Muscle layer of duodenum (tissue), 2 donors: ENCODE measurements around the gene WIZ.
"Not testable (repeated sequence)": the region's sequence is repeated elsewhere in the genome, so short reads cannot be mapped to it uniquely, and the experiment has no call there.

Experiments
- H3K27ac ChIP-seq: one replicate; pipeline ENCODE4 v1.7.0; 2013; ENCODE audit warnings: mild to moderate bottlenecking, low read length
- H3K27me3 ChIP-seq: one replicate; pipeline ENCODE4 v1.7.0; 2013; ENCODE audit warnings: low read depth, mild to moderate bottlenecking, control low read depth, low read length
- H3K36me3 ChIP-seq, 2 donors: one replicate each; pipeline ENCODE4 v1.7.0; 2013; ENCODE audit warnings: low read length in 2 of 2, control low read depth in 1 of 2, mild to moderate bottlenecking in 1 of 2; ENCODE audit not compliant: insufficient read depth in 2 of 2, control insufficient read depth in 1 of 2
- H3K4me1 ChIP-seq, 2 donors: one replicate each; pipeline ENCODE4 v1.7.0; 2013; ENCODE audit warnings: low read length in 2 of 2, mild to moderate bottlenecking in 2 of 2, control low read depth in 1 of 2, moderate library complexity in 1 of 2; ENCODE audit not compliant: insufficient read depth in 2 of 2, control insufficient read depth in 1 of 2
- H3K4me3 ChIP-seq, 2 donors: one replicate each; pipeline ENCODE4 v1.7.0; 2013; ENCODE audit warnings: low read length in 2 of 2, low read depth in 1 of 2, mild to moderate bottlenecking in 1 of 2
- H3K9me3 ChIP-seq, 2 donors: one replicate each; pipeline ENCODE4 v1.7.0; 2013; ENCODE audit warnings: low read length in 2 of 2, control low read depth in 1 of 2, mild to moderate bottlenecking in 1 of 2; ENCODE audit not compliant: control insufficient read depth in 1 of 2
- donor health status: healthy.

The WIZ gene

DNA sequence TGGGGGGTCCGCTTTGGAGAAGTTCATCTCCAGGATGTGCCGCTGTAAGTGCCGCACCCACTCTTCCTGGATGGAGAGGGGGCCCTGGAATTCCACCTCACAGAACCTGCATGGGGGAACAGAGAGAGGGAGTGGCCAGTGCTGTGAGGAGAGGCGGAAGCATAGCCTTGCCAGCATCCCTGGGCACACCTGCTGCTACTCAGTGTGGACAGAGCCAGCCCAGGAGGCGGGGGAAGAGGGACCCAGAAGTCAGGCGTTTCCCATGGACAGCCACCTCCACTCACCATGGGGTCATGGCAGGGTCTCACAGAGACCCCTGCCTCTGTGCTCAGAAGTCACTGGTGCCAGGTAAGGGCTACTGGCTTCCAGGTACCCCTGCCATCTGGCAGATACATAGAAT lies 26.6 kb downstream of the WIZ start:
- Histone ChIP-seq H3K27me3 (no peaks in the 10 kb centered on the region), H3K4me3 (peak overlapping the region in 1 of 2 donors; percentile 17), H3K36me3 (peaks cover 20 to 56% of the 10 kb centered on the region in 2 donors), H3K9me3 (peaks cover 0 to 6% of the 10 kb centered on the region in 2 donors), H3K4me1 (peaks cover 5% of the 10 kb centered on the region in 2 donors), H3K27ac (no peak overlapping the region)

GRCh38 chr19:15422296-15423075 lies 27.3 kb downstream of the WIZ start:
- H3K27ac ChIP-seq = no peak overlapping the region
- H3K36me3 ChIP-seq = peaks cover 20 to 50% of the 10 kb centered on the region in 2 donors
- peaks cover 8 to 10% of the 10 kb centered on the region in 2 donors for H3K4me1 ChIP-seq
- H3K4me3 ChIP-seq = no peak overlapping the region
- no peaks in the 10 kb centered on the region for H3K27me3 ChIP-seq
- peaks cover 0 to 6% of the 10 kb centered on the region in 2 donors for H3K9me3 ChIP-seq

DNA sequence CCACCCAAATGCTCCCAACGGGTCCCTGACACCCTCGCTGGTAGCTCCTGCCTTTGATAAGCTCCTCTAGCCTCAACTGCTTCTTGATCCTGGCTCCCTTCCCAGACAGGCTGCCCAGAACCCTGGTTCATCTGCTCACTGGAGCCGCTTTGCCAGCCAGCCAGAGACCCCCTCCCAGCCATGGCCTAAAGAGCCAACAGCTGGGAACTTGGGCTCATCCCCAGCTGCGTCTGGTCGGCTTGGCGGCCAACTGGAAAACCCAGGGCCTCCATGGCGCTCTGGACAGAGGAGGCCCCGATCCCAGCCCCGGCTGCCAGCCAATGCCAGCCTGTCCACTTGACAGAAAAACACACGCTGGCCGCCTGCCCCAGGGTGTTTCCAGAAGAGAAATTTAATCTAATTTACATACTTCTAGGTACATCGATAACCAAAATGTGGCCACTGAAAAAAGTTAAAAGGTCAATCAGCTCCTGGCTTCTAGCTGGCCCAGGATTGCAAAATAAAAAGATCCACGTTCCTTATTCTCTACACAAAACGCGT lies 28.0 kb downstream of the WIZ start:
- H3K27me3 ChIP-seq = no peaks in the 10 kb centered on the region
- H3K36me3 ChIP-seq = peaks cover 19 to 43% of the 10 kb centered on the region in 2 donors
- no peak overlapping the region for H3K27ac ChIP-seq
- H3K4me1 ChIP-seq = peaks cover 14 to 17% of the 10 kb centered on the region in 2 donors
- no peak overlapping the region for H3K4me3 ChIP-seq
- H3K9me3 ChIP-seq = peaks cover 0 to 6% of the 10 kb centered on the region in 2 donors

DNA sequence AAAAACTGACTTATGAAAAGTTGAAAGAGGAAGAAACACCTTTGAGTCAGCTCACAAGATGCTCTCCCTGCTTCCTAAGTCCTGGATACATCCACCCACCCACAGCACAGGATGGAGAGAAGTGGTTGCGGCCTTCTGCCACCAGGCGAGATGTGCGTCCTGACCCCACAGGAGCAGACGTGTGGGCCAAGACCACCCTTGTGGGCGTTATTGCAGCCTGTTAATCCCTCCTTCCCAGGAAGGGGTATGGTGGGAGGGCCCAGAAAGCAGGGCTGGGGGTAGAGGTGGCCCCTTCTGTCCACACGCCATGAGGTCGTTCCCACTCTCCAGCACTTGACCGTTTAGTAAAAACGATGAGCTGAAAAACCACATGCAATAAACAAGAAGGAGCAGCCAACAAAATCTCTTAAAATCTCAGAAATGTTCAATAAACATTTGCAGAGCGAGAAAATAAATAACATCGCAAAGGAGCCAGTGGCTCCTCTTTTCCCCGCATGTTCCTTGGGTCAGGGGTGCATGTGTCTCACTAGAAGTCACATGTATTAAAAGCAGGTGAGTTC lies 28.5 kb downstream of the WIZ start:
- Histone ChIP-seq H3K4me3 (no peak overlapping the region), H3K4me1 (peaks cover 20 to 23% of the 10 kb centered on the region in 2 donors), H3K36me3 (peaks cover 14 to 37% of the 10 kb centered on the region in 2 donors), H3K27me3 (no peaks in the 10 kb centered on the region), H3K9me3 (peaks cover 0 to 6% of the 10 kb centered on the region in 2 donors), H3K27ac (no peak overlapping the region)

DNA sequence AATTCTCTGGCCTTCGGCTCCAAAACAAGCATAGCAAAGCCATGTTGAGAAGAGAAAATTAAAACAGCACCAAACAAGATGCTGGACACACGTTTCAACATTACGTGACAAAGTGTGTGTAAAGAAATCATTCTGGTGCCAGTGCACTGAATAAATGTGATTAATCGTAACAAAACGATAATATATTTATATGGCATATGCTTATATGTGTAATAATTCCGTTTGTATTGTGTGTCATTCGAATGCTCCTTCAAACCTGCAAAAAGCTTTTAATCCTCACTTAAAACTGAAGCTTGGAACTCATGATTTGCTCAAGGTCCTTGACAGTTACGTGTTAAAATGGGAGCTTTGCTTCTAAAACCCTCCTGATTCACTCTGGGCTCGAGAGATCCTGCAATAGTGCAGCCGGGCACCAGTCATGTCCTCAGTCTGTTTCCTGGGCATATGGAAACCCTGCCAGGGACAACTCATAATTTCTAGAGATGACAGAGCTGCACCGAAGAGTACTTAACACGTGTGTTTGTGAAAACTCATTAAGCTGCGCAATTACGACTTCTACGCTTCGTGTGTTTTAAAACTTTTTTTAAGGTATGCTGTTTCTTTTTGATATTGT lies 30.2 kb downstream of the WIZ start:
- Histone ChIP-seq H3K27ac (no peak overlapping the region), H3K27me3 (no peaks in the 10 kb centered on the region), H3K4me1 (peaks cover 21 to 36% of the 10 kb centered on the region in 2 donors), H3K9me3 (peaks cover 0 to 6% of the 10 kb centered on the region in 2 donors), H3K4me3 (peak overlapping the region; percentile 81 to 99), H3K36me3 (peaks cover 14 to 25% of the 10 kb centered on the region in 2 donors)

DNA sequence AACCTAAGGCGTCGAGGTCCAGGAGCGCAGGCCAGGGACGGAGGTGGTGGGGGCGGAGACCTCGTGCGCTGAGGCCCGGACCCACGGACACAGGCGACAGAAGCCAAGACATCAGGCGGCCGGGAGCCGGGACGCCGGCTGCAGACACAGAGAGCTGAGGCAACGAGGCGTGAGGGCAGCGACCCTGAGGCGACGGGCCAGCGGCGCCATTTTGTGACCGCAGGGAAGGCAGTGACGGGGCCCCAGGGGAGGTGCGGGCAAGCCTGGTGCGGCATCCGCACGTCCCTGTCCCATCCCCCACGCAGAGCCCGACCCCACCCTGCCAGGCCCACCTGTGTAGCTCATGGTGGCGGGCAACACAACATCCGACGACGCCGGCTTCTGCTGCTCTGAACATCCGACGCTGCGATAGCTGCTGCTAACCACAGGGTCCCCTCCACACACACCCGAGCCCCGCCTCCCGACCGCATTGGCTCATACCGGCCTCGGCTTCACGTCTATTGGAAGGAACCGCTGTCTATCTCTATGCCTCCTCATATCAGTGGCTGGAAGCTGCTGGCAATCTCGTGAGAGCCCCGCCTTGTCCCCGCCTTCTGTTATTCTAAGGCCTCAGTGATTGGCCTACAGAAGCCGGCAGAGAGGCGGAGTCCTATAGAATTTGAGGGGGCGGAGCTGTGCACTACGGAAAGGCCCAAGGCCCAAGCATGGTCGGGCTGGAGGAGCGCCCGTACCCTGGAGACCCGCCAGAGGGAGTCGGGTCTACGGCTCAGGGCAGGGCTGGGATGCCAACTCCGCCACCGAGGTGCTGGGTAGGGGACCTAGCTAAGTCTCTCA lies 31.0 kb downstream of the WIZ start, which contains the start of gene AKAP8L:
TSS of gene AKAP8L (minus strand) at position 410 of the 834 bp plus-strand sequence. CDS start at position 345, 65 bp downstream.
- H3K4me3 ChIP-seq = peak within 1 kb of the TSS; percentile 99
- H3K27me3 ChIP-seq = no peaks in the 10 kb centered on the region
- H3K27ac ChIP-seq = peak within 1 kb of the TSS; percentile 75
- H3K36me3 ChIP-seq = peaks cover 10 to 18% of the 10 kb centered on the region in 2 donors
- H3K4me1 ChIP-seq = peaks cover 21 to 42% of the 10 kb centered on the region in 2 donors
- H3K9me3 ChIP-seq = peaks cover 0 to 6% of the 10 kb centered on the region in 2 donors

DNA sequence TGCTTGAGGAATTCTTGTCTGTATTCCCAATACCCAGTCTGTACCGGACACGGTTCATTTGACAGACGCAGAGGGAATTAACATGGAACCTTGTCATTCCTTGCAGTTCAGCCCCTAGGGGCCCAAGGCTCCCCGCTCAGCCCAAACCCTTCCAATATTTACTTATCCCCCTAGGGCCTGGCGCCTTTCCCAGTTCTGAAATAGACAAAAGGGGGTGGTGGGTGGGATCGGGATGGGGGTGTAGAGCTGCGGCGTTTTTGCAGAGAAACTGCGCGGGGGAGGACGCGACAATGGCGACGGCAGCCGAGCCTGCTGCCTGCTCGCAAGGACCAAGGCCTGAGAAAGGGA lies 31.6 kb downstream of the WIZ start:
- peaks cover 21 to 48% of the 10 kb centered on the region in 2 donors for H3K4me1 ChIP-seq
- no peaks in the 10 kb centered on the region for H3K27me3 ChIP-seq
- peak overlapping the region; percentile 99 for H3K4me3 ChIP-seq
- peaks cover 4 to 12% of the 10 kb centered on the region in 2 donors for H3K36me3 ChIP-seq
- peaks cover 0 to 4% of the 10 kb centered on the region in 2 donors for H3K9me3 ChIP-seq
- H3K27ac ChIP-seq = peak overlapping the region; percentile 75

DNA sequence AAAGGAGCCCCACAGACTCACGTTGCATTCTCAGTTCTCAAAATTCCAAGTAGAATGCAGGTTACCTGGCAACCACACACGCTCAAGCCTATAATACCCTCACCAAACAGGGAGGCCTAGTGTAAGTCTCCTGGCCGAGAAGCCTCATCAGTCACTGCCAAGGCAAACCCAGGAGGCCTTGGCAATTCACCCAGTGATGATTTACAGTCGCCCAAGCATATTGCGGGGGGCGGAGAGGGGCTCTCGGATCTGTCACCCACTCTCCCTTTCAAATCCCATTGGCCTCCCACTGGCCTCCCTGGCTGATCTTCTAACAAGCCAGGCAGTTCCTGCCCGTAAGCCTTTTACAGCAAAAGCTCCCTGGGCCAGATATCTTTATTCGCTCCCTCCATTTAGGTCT lies 32.1 kb downstream of the WIZ start:
- Histone ChIP-seq H3K27ac (peak overlapping the region; percentile 75), H3K4me1 (peaks cover 24 to 53% of the 10 kb centered on the region in 2 donors), H3K4me3 (peak overlapping the region; percentile 99), H3K27me3 (no peaks in the 10 kb centered on the region), H3K9me3 (no peaks in the 10 kb centered on the region), H3K36me3 (peaks cover 2 to 7% of the 10 kb centered on the region in 2 donors)

DNA sequence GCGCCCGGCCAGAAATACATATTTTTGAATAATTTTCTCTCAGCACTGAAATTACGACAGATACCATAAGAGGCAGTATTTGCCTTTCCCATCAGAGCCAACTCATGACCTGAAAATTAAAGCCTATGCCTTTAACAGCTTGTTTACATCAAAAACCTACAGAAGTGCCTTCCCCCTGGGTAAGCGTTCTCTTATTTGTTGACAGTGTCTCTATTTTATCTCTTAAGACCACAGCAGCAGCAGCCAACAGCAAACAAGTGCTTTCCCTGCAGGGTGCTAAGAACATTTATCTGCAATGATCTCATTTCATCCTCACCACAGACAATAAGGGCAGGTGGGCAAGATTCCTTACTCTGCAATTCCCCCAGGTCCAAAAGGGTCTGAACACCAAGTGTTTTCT lies 36.9 kb downstream of the WIZ start:
- Histone ChIP-seq H3K27ac (no peak overlapping the region), H3K4me1 (peaks cover 19 to 72% of the 10 kb centered on the region in 2 donors), H3K36me3 (peaks cover 9 to 13% of the 10 kb centered on the region in 2 donors), H3K4me3 (no peak overlapping the region), H3K9me3 (no peaks in the 10 kb centered on the region), H3K27me3 (no peaks in the 10 kb centered on the region)

DNA sequence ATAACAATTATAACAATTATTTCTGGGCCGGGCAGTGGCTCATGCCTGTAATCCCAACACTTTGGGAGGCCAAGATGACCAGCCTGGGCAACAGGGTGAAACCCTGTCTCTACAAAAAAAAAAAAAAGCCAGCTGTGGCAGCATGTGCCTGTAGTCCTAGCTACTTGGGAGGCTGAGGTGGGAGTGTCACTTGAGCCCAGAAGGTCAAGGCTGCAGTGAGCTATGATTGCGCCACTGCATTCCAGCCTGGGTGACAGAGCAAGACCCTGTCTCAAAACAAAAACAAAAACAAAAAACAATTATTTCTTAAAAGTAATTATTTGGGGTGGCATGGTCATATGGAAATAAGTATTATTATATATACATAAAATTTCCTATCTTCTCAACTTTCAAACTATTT lies 38.4 kb downstream of the WIZ start:
- H3K36me3 ChIP-seq = peaks cover 9 to 13% of the 10 kb centered on the region in 2 donors

More for the DNA sequence above, 38.4 kb downstream of the WIZ start:
- not testable (repeated sequence) for H3K4me3 ChIP-seq, H3K9me3 ChIP-seq, H3K27ac ChIP-seq, H3K27me3 ChIP-seq
- H3K4me1 ChIP-seq = peaks cover 6 to 63% of the 10 kb centered on the region in 2 donors
